ENCODE data around the gene ITGAL. TPM values are rescaled to one million over a fixed set of nuclear protein-coding genes. Genes with fewer than 3 reads are reported as not detected.

The ITGAL gene
- total and polyA plus RNA-seq, 2 of the 13 experiments (the other 11 are each of a cell fraction or from before 2014, with no cell fraction given): 0.86 to 1.2 TPM

DNA sequence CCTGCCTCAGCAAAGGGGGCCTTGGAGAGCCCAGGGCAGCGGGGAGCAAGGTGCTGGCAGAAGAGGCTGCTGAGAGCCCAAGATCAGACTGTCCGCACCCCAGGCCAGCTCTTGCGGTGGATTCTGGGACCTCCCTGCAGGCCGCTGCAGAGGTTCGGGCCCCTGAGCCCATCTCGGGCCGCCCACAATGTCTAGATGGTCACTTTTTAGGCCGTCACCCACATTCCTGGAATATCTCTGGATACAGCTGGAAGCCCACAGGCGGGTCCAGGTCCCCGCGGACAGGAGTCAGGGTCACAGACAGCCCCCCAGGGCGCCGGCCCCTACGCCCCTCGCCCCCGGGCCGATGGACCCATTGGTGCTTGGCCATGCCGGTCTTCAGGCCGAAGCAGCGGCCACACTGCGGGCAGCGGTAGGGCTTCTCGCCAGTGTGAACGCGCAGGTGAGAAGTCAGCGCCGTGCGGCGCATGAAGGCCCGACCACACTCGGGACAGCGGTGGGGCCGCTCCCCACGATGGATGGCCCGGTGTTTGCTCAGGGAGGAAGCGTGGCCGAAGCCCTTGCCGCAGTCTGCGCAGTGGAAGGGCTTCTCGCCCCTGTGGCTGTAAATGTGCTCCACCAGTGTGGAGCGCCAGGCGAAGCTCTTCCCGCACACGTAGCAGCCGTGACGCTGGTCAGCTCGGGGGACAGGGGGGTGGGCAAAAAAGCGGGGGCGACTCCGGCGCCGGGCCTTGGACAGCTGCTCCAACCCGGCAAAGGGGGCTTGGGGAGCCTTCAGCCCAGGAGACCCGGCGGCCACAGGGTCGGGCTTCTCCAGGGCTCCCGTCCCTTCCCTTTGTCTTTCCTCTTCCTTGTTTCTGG lies 60.0 kb downstream of the ITGAL start:
- Histone ChIP-seq H3K27me3 (ENCODE audit: control insufficient read depth in 1 of 2, insufficient read depth in 2 of 2, low read length in 2 of 2) (no peaks in the 10 kb centered on the region; a peak in 1 of 5 replicates), H3K27ac (ENCODE audit: extremely low read length, insufficient read depth, low read length) (no peak overlapping the region), H2AFZ (ENCODE audit: low read length) (no peak overlapping the region), H3K4me2 (ENCODE audit: low read depth, low read length) (peak overlapping the region; percentile 95), H3K9me3 (ENCODE audit: low read length) (no peaks in the 10 kb centered on the region), H3K36me3 (replicated peaks in 1 of 2; ENCODE audit: control insufficient read depth in 1 of 2, insufficient read depth in 2 of 2, low read length in 2 of 2) (peaks cover 0 to 1% of the 10 kb centered on the region in 2 experiments; a peak in 1 of 5 replicates), H3K4me3 (replicated peaks in 1 of 3; ENCODE audit: insufficient read depth in 1 of 3, low read depth in 2 of 3, low read length in 3 of 3) (peak overlapping the region in 2 of 3 experiments; percentile 81 to 93; a peak in 3 of 6 replicates), H3K79me2 (ENCODE audit: insufficient read depth, low read length) (peaks cover 31% of the 10 kb centered on the region), H3K9ac (ENCODE audit: insufficient read depth, low read depth, low read length) (no peak overlapping the region; the same call in 1 of the 2 replicates), H3K4me1 (ENCODE audit: insufficient read depth, low read length) (peaks cover 67% of the 10 kb centered on the region), H4K20me1 (ENCODE audit: insufficient read depth, low read length) (no peaks in the 10 kb centered on the region)
- POLR2A ChIA-PET: interaction anchor here (0.9 to 3.4 kb wide), 3 partner anchors 26 to 103 kb away, joined by 3 to 50 read pairs (median 4); partner anchors contain the start of genes DCTPP1 and ZNF764
- DNase-seq (ENCODE audit: low spot score) (no peak), ATAC-seq (no peak), FAIRE-seq (no peak)
- WGBS (ENCODE audit: low lambda C conversion rate): 97% methylated on average over 44 of the region's 57 CpGs
- CTCF ChIA-PET (ENCODE audit: low intra/inter-chr PET ratio, low total read pairs): no interaction called here
- intact Hi-C loops (cut with micrococcal nuclease; ENCODE audit: unreplicated experiment): no loop called here
- in situ Hi-C loops (cut with HindIII; ENCODE audit: extremely low pct_ligation_motif_present, low pct_unique_long_range_greater_than_20kb): no loop called here
- no TSS peak for BruUV-seq (replicated peaks)
- 0 out of 4 replicates have a peak, but pooled peaks of 1 of the 2 experiments have one; percentile 20 for TF ChIP-seq POLR2A (IDR thresholded peaks at IDR 0.05; ENCODE audit: insufficient read depth in 1 of 2, low read depth in 2 of 2, low read length in 2 of 2)
- TF ChIP-seq ZNF597 (CRISPR knock-in tag; IDR thresholded peaks at IDR 0.05): no peak
- peak; percentile 9; the same call in 1 of the 2 replicates for TF ChIP-seq GABPB1 (CRISPR knock-in tag; IDR thresholded peaks at IDR 0.05)
- no peak for TF ChIP-seq SALL2 (CRISPR knock-in tag; IDR thresholded peaks at IDR 0.05)
- 0 out of 2 replicates have a peak, but pooled peaks have one; percentile 26 for TF ChIP-seq MYC (CRISPR knock-in tag; IDR thresholded peaks at IDR 0.05; ENCODE audit: borderline replicate concordance)
- TF ChIP-seq, protein P1, sequence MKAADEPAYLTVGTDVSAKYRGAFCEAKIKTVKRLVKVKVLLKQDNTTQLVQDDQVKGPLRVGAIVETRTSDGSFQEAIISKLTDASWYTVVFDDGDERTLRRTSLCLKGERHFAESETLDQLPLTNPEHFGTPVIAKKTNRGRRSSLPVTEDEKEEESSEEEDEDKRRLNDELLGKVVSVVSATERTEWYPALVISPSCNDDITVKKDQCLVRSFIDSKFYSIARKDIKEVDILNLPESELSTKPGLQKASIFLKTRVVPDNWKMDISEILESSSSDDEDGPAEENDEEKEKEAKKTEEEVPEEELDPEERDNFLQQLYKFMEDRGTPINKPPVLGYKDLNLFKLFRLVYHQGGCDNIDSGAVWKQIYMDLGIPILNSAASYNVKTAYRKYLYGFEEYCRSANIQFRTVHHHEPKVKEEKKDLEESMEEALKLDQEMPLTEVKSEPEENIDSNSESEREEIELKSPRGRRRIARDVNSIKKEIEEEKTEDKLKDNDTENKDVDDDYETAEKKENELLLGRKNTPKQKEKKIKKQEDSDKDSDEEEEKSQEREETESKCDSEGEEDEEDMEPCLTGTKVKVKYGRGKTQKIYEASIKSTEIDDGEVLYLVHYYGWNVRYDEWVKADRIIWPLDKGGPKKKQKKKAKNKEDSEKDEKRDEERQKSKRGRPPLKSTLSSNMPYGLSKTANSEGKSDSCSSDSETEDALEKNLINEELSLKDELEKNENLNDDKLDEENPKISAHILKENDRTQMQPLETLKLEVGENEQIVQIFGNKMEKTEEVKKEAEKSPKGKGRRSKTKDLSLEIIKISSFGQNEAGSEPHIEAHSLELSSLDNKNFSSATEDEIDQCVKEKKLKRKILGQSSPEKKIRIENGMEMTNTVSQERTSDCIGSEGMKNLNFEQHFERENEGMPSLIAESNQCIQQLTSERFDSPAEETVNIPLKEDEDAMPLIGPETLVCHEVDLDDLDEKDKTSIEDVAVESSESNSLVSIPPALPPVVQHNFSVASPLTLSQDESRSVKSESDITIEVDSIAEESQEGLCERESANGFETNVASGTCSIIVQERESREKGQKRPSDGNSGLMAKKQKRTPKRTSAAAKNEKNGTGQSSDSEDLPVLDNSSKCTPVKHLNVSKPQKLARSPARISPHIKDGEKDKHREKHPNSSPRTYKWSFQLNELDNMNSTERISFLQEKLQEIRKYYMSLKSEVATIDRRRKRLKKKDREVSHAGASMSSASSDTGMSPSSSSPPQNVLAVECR (CRISPR knock-in tag; IDR thresholded peaks at IDR 0.05; ENCODE audit: borderline replicate concordance): no peak
- peak; percentile 87 for TF ChIP-seq AGO2 (optimal IDR thresholded peaks at IDR 0.05; ENCODE audit: low read depth, low read length)
- no peak for TF ChIP-seq NR3C1 (CRISPR knock-in tag; IDR thresholded peaks at IDR 0.05)
- TF ChIP-seq ZNF430 (CRISPR knock-in tag; IDR thresholded peaks at IDR 0.05): no peak
- no peak for TF ChIP-seq ZNF724P (CRISPR knock-in tag; IDR thresholded peaks at IDR 0.05; ENCODE audit: borderline replicate concordance)
- TF ChIP-seq RBFOX2 (IDR thresholded peaks at IDR 0.05; ENCODE audit: low read depth, low read length): peak; percentile 78
- TF ChIP-seq SPEN (CRISPR knock-in tag; IDR thresholded peaks at IDR 0.05; ENCODE audit: low read depth): no peak
- no peak for TF ChIP-seq NRL (CRISPR knock-in tag; IDR thresholded peaks at IDR 0.05; ENCODE audit: borderline replicate concordance)
- no peak for TF ChIP-seq ZNF572 (CRISPR knock-in tag; IDR thresholded peaks at IDR 0.05)
- TF ChIP-seq ZIK1 (CRISPR knock-in tag; IDR thresholded peaks at IDR 0.05; ENCODE audit: borderline replicate concordance, low read depth): no peak
- TF ChIP-seq, protein P2, sequence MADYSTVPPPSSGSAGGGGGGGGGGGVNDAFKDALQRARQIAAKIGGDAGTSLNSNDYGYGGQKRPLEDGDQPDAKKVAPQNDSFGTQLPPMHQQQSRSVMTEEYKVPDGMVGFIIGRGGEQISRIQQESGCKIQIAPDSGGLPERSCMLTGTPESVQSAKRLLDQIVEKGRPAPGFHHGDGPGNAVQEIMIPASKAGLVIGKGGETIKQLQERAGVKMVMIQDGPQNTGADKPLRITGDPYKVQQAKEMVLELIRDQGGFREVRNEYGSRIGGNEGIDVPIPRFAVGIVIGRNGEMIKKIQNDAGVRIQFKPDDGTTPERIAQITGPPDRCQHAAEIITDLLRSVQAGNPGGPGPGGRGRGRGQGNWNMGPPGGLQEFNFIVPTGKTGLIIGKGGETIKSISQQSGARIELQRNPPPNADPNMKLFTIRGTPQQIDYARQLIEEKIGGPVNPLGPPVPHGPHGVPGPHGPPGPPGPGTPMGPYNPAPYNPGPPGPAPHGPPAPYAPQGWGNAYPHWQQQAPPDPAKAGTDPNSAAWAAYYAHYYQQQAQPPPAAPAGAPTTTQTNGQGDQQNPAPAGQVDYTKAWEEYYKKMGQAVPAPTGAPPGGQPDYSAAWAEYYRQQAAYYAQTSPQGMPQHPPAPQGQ (CRISPR knock-in tag; IDR thresholded peaks at IDR 0.05; ENCODE audit: borderline replicate concordance): no peak
